ENCODE measurements around the gene TCAP.

DNA sequence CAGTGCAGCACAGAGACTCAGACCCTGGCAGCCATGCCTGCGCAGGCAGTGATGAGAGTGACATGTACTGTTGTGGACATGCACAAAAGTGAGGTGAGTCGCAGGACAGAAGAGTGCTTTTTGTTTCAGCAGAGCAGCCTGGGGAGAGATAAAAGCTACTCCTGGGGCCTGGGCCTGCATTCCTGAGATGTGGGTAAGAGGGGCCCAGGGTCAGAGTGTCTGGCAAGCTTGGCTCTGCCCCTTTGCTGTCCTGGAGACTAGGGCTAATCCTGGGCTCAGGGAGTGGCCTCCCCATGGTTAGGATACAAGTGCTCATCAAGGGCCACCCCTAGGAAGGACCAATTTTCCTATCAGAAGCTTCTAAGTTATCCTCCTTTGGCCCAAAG is 29.9 kb downstream of the TCAP start:
- TF ChIP-seq, protein P1, sequence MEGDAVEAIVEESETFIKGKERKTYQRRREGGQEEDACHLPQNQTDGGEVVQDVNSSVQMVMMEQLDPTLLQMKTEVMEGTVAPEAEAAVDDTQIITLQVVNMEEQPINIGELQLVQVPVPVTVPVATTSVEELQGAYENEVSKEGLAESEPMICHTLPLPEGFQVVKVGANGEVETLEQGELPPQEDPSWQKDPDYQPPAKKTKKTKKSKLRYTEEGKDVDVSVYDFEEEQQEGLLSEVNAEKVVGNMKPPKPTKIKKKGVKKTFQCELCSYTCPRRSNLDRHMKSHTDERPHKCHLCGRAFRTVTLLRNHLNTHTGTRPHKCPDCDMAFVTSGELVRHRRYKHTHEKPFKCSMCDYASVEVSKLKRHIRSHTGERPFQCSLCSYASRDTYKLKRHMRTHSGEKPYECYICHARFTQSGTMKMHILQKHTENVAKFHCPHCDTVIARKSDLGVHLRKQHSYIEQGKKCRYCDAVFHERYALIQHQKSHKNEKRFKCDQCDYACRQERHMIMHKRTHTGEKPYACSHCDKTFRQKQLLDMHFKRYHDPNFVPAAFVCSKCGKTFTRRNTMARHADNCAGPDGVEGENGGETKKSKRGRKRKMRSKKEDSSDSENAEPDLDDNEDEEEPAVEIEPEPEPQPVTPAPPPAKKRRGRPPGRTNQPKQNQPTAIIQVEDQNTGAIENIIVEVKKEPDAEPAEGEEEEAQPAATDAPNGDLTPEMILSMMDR (conservative IDR thresholded peaks at IDR 0.05 in 1 of 2, IDR thresholded peaks at IDR 0.05 in 1 of 2; ENCODE audit: low read depth in 1 of 2, low read length in 2 of 2) = no peak
- TF ChIP-seq EZH2 (IDR thresholded peaks at IDR 0.05; ENCODE audit: low read length, missing control alignments) = no peak

Measured in fibroblast of lung (primary cell).